K562 (cell line): Measurements from ENCODE around the gene SERPINA6. TPM values are rescaled to one million over a fixed set of nuclear protein-coding genes. Genes with fewer than 3 reads are reported as not detected.

Experiments
- ATAC-seq: fragments of 200-7000 bp; cut with Tn5 transposase; 3 replicates; pipeline ENCODE4 v1.9.1; 2020; ENCODE audit warnings: moderate library complexity
- BruUV-seq: library from RNA; stranded (reverse); fragments of 400-500 nt; replicated peaks from 2 replicates; lab custom pipeline; 2021; lab: Mats Ljungman, UMichigan
- CTCF ChIA-PET: fragments of 300-600 bp; formaldehyde crosslinking; extraction: SDS; loops from one replicate; lab custom pipeline; 2021; ENCODE audit warnings: low intra/inter-chr PET ratio; lab: Yijun Ruan, JAX
- POLR2A ChIA-PET: fragments of 300-600, 350-650 bp; sonication (Branson Sonifier 250); formaldehyde crosslinking; extraction: SDS; loops from one replicate; lab custom pipeline; 2021; ENCODE audit warnings: antibody characterized with exemption, inconsistent platforms; lab: Yijun Ruan, JAX
- DNase-seq, 4 experiments: peaks; one replicate each; pipeline versions ENCODE4 v3.0.0 to v3.0.0-alpha.2; 2011 to 2018; ENCODE audit warnings: low spot score in 3 of 4, mixed read lengths in 3 of 4; ENCODE audit errors: extremely low read depth in 1 of 4
- FAIRE-seq: peaks from 2 replicates; lab custom pipeline; 2011; peaks lifted over from hg19 to GRCh38; lab: Jason Lieb, UNC
- H2AFZ ChIP-seq: 2 replicates; pipeline ENCODE4 v1.6.0; 2011; ENCODE audit warnings: low read depth, low read length, control low read depth, inconsistent platforms
- H3K27ac ChIP-seq: fragments of 200-600 bp; 3 replicates; pipeline ENCODE4 v1.8.0; 2011; ENCODE audit warnings: low read depth, mild to moderate bottlenecking, control low read depth, inconsistent platforms, low read length, moderate library complexity, mixed read lengths; ENCODE audit errors: extremely low read depth
- H3K27me3 ChIP-seq, 2 experiments: fragments of 300-600 bp in 1 of 2; 2 replicates in 1 of 2; 3 replicates in 1 of 2; pipeline versions ENCODE4 v1.6.0 to v1.8.0; 2011; ENCODE audit warnings: inconsistent platforms in 2 of 2, low read length in 2 of 2, mild to moderate bottlenecking in 1 of 2, mixed read lengths in 1 of 2, moderate library complexity in 1 of 2; ENCODE audit not compliant: control insufficient read depth in 2 of 2, insufficient read depth in 2 of 2
- H3K36me3 ChIP-seq: fragments of 300-600 bp; 3 replicates; pipeline ENCODE4 v1.8.0; 2011; ENCODE audit warnings: mild to moderate bottlenecking, low read length, inconsistent platforms; ENCODE audit not compliant: control insufficient read depth, insufficient read depth
- H3K4me1 ChIP-seq, 2 experiments: fragments of 200-600 bp in 1 of 2; replicated peaks in 1 of 2; 2 replicates in 1 of 2; 3 replicates in 1 of 2; pipeline versions ENCODE4 v1.5.1 to v1.8.0; 2011; ENCODE audit warnings: inconsistent platforms in 2 of 2, low read length in 2 of 2, mild to moderate bottlenecking in 1 of 2, mixed read lengths in 1 of 2, moderate library complexity in 1 of 2; ENCODE audit not compliant: control insufficient read depth in 2 of 2, insufficient read depth in 2 of 2
- H3K4me2 ChIP-seq: 2 replicates; pipeline ENCODE4 v1.6.1; 2011; ENCODE audit warnings: low read length, control low read depth, inconsistent platforms, mixed read lengths; ENCODE audit not compliant: insufficient read depth
- H3K4me3 ChIP-seq: fragments of 200-600 bp; sonication (generic), shearing (Covaris generic); 2 replicates; pipeline ENCODE4 v1.5.1; 2016; ENCODE audit warnings: control low read depth, inconsistent platforms
- H3K79me2 ChIP-seq: fragments of 200-600 bp; 3 replicates; pipeline ENCODE4 v1.8.0; 2011; ENCODE audit warnings: low read length, inconsistent platforms; ENCODE audit not compliant: control insufficient read depth, insufficient read depth
- H3K9ac ChIP-seq, 2 experiments: 2 replicates each; pipeline versions ENCODE4 v1.6.0 to v1.6.1; 2011; ENCODE audit warnings: low read depth in 2 of 2, low read length in 2 of 2, control low read depth in 1 of 2, inconsistent platforms in 1 of 2, mild to moderate bottlenecking in 1 of 2, mixed read lengths in 1 of 2; ENCODE audit not compliant: insufficient read depth in 1 of 2
- H3K9me1 ChIP-seq: one replicate; pipeline ENCODE4 v1.6.0; 2011; ENCODE audit warnings: inconsistent platforms, mild to moderate bottlenecking, low read length, moderate library complexity; ENCODE audit not compliant: control insufficient read depth, insufficient read depth
- H3K9me3 ChIP-seq: replicated peaks from 2 replicates; pipeline ENCODE4 v1.5.1; 2011; ENCODE audit warnings: low read depth, low read length, inconsistent platforms; ENCODE audit not compliant: control insufficient read depth, insufficient read depth
- H4K20me1 ChIP-seq: replicated peaks from 2 replicates; pipeline ENCODE4 v1.6.1; 2011; ENCODE audit warnings: low read length, inconsistent platforms, mixed read lengths; ENCODE audit not compliant: control insufficient read depth, insufficient read depth
- BRF1 ChIP-seq: IDR thresholded peaks from 3 replicates; pipeline ENCODE4 v1.6.1; 2011; ENCODE audit warnings: borderline replicate concordance, mild to moderate bottlenecking; ENCODE audit not compliant: insufficient read length; ENCODE audit errors: extremely low read depth
- C11orf30 ChIP-seq: fragments of 450-650 bp; IDR thresholded peaks from 2 replicates; pipeline ENCODE4 v1.6.1; 2016; ENCODE audit warnings: low read depth, mild to moderate bottlenecking
- HIVEP1 ChIP-seq: fragments of 250-450 bp; sonication (Bioruptor Pico); IDR thresholded peaks from 2 replicates; pipeline ENCODE4 v1.4.0; 2020; ENCODE audit warnings: mild to moderate bottlenecking
- KAT2B ChIP-seq: IDR thresholded peaks from one replicate; pipeline ENCODE4 v1.6.1; 2012; ENCODE audit warnings: low read depth, mild to moderate bottlenecking, control low read depth, inconsistent platforms, low read length, moderate library complexity
- NFRKB ChIP-seq: fragments of 450-650 bp; IDR thresholded peaks from 2 replicates; pipeline ENCODE4 v1.6.1; 2016; ENCODE audit warnings: low read depth
- PCBP1 ChIP-seq: fragments of 200-400 bp; formaldehyde crosslinking; IDR thresholded peaks from 2 replicates; pipeline ENCODE4 v1.6.1; 2018; ENCODE audit warnings: mild to moderate bottlenecking, low read depth, low read length; ENCODE audit not compliant: poor library complexity, severe bottlenecking
- SAFB2 ChIP-seq: fragments of 200-400 bp; formaldehyde crosslinking; IDR thresholded peaks from 2 replicates; pipeline ENCODE4 v1.6.1; 2018; ENCODE audit warnings: borderline replicate concordance, low read length, low read depth, moderate library complexity; ENCODE audit not compliant: severe bottlenecking
- U2AF1 ChIP-seq: fragments of 200-400 bp; formaldehyde crosslinking; optimal IDR thresholded peaks from 2 replicates; pipeline ENCODE3; 2017; ENCODE audit warnings: mild to moderate bottlenecking, low read depth, low read length, moderate library complexity
- ZBTB1 ChIP-seq: sonication (generic); formaldehyde crosslinking; IDR thresholded peaks from 2 replicates; pipeline ENCODE4 v1.8.1; 2023; ENCODE audit warnings: missing genetic modification reagents, low read depth, mild to moderate bottlenecking, borderline replicate concordance
- ZNF766 ChIP-seq: fragments of 200-800 bp; sonication (Bioruptor generic); conservative IDR thresholded peaks from 2 replicates; pipeline ENCODE4 v1.6.1; 2016; ENCODE audit warnings: missing genetic modification characterization, missing compliant biosample characterization
- WGBS: fragments of 100-300 bp; shearing (Covaris generic); methylation state at CpG from one replicate; pipeline ENCODE4 v1.1.6; 2016; ENCODE audit warnings: low coverage, mixed read lengths; ENCODE audit not compliant: insufficient coverage; ENCODE audit errors: missing lambda C conversion rate; 5-methylcytosine and 5-hydroxymethylcytosine counted together
- in situ Hi-C: fragments of 300-500 bp; cut with MboI; formaldehyde crosslinking; loops from 4 replicates; pipeline ENCODE4 v1.15.0; 2018; ENCODE audit warnings: inconsistent platforms, mixed read lengths
- intact Hi-C: fragments of 100-400 bp; cut with micrococcal nuclease; formaldehyde crosslinking; loops from 2 replicates; pipeline ENCODE4 v1.14.2; 2022
- polyA plus RNA-seq, 8 experiments: library from polyadenylated mRNA; depleted of rRNA in 4 of 8; stranded (reverse) in 5 of 8; unstranded in 3 of 8; fragments of >200 nt; fragmentation: Nextera tagmentation in 2 of 8; fragmentation: Illumina TruSeq in 1 of 8; extraction: Ambion mirVana in 2 of 8; extraction: Trizol in 1 of 8; gene quantifications; 2 replicates each; pipeline versions ENCODE4 v1.2.1 to v1.2.3, GENCODE V29; 2011 to 2014; ENCODE audit warnings: inconsistent platforms in 1 of 8, missing spikeins in 1 of 8
- total RNA-seq, 7 experiments: library from RNA; depleted of rRNA in 6 of 7; stranded (reverse); fragments of >200 nt in 6 of 7; fragmentation: Illumina TruSeq in 2 of 7; extraction: Trizol in 2 of 7; gene quantifications; 2 replicates each; pipeline versions ENCODE4 v1.2.1 to v1.2.3, GENCODE V29; 2011 to 2021; ENCODE audit warnings: low replicate concordance in 1 of 7
- TF ChIP-seq, protein P1 (sequence below): fragments of 250-450 bp; sonication (Bioruptor Pico); IDR thresholded peaks from 2 replicates; pipeline ENCODE4 v1.8.0; 2022; ENCODE audit warnings: moderate library complexity, mild to moderate bottlenecking, inconsistent platforms

The SERPINA6 gene
- total and polyA plus RNA-seq, 9 of the 15 experiments (the other 6 are each of a cell fraction or from before 2014, with no cell fraction given): not detected

DNA sequence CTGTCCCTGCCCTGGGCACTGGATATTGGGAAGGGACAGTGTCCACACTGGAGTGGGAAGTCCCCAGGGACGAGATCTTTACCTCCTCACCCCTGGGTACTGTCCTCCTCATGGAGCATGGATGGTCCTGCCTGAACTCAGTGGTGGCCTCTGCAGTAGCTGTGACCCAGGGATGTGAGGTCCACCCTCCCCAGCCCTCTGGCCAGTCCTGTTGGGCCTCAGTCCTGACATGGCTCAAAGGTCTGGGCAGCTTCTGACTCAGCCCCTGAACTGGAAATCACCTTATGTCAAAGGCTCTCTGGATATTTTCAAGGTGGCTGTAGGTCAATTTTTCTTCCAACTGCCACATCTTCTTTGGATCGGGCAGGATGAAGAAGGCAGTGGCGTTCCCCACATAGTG, 40.9 kb upstream of the SERPINA6 start:
- Histone ChIP-seq H3K4me1 (no peaks in the 10 kb centered on the region), H3K36me3 (no peaks in the 10 kb centered on the region), H3K9me1 (no peaks in the 10 kb centered on the region), H3K27me3 (peaks cover 0 to 5% of the 10 kb centered on the region in 2 experiments; a peak in 1 of 5 replicates), H3K79me2 (no peaks in the 10 kb centered on the region), H4K20me1 (no peaks in the 10 kb centered on the region), H3K9ac (no peak overlapping the region), H3K4me3 (no peak overlapping the region), H3K9me3 (no peaks in the 10 kb centered on the region), H2AFZ (no peak overlapping the region), H3K4me2 (no peak overlapping the region), H3K27ac (no peak overlapping the region)
- FAIRE-seq (no peak), ATAC-seq (no peak), DNase-seq (no peak)
- TF ChIP-seq KAT2B: no peak
- no peak for TF ChIP-seq SAFB2
- TF ChIP-seq BRF1: no peak
- TF ChIP-seq C11orf30: no peak
- no peak for TF ChIP-seq NFRKB
- no peak for TF ChIP-seq ZNF766 (CRISPR knock-in tag)
- TF ChIP-seq U2AF1: no peak
- TF ChIP-seq, protein P1, sequence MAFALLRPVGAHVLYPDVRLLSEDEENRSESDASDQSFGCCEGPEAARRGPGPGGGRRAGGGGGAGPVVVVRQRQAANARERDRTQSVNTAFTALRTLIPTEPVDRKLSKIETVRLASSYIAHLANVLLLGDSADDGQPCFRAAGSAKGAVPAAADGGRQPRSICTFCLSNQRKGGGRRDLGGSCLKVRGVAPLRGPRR (CRISPR knock-in tag): no peak
- no peak for TF ChIP-seq HIVEP1 (CRISPR knock-in tag)
- TF ChIP-seq PCBP1: no peak
- no peak for TF ChIP-seq ZBTB1
- 0% methylated on average over 2 of the region's 3 CpGs for WGBS
- intact Hi-C loops (no loop called here), in situ Hi-C loops (no loop called here)
- ChIA-PET CTCF (no interaction called here), POLR2A (interaction anchor here (0.6 kb wide), 1 partner anchor 22 kb away, joined by 3 read pairs; no protein-coding TSS in a partner anchor)
- no TSS peak for BruUV-seq
